Activated naive CD8-positive, alpha-beta T cell treated with anti-CD3 and anti-CD28 coated beads, Interleukin-2, amount 50 U/mL, for 24 hours (primary cell): Measurements from ENCODE around the gene DCTD.
A peak's percentile ranks its signal among the peaks of the same experiment; 100 is the strongest.

Experiments used
- ATAC-seq: fragments of 150-1000 bp; cut with Tn5 transposase; one replicate; pipeline ENCODE4 v1.10.0; 2021
- DNase-seq: peaks from one replicate; pipeline ENCODE4 v3.0.0; 2021
- H3K27ac Mint-ChIP-seq: one replicate; pipeline ENCODE4 v1.8.0; 2021; ENCODE audit warnings: mild to moderate bottlenecking, mixed read lengths
- H3K27me3 Mint-ChIP-seq: one replicate; pipeline ENCODE4 v1.8.0; 2021; ENCODE audit warnings: mixed read lengths
- H3K36me3 Mint-ChIP-seq: one replicate; pipeline ENCODE4 v1.8.0; 2021; ENCODE audit warnings: low read depth, mixed read lengths
- H3K4me1 Mint-ChIP-seq: one replicate; pipeline ENCODE4 v1.8.0; 2021; ENCODE audit warnings: mixed read lengths
- H3K4me3 Mint-ChIP-seq: one replicate; pipeline ENCODE4 v1.8.0; 2021; ENCODE audit warnings: mild to moderate bottlenecking, moderate library complexity, mixed read lengths
- H3K9me3 Mint-ChIP-seq: one replicate; pipeline ENCODE4 v1.8.0; 2021; ENCODE audit warnings: mixed read lengths

Gene DCTD

GRCh38 chr4:182917182-182918043 lies at the start of gene DCTD:
Gene DCTD, minus strand, starts transcription at chr4:182917386. Its CDS starts 1,818 bp downstream, at chr4:182915568.
- no peaks in the 10 kb centered on the region for H3K9me3 Mint-ChIP-seq

GRCh38 chr4:182960746-182961145 lies 43.6 kb upstream of the DCTD start:
- H3K4me3 Mint-ChIP-seq, result no peak overlapping the region
- no peaks in the 10 kb centered on the region for H3K36me3 Mint-ChIP-seq
- peaks cover 14% of the 10 kb centered on the region for H3K27me3 Mint-ChIP-seq
- ATAC-seq, result no peak
- peaks cover 8% of the 10 kb centered on the region for H3K9me3 Mint-ChIP-seq
- no peak for DNase-seq
- no peak overlapping the region for H3K27ac Mint-ChIP-seq
- H3K4me1 Mint-ChIP-seq, result no peaks in the 10 kb centered on the region

More at GRCh38 chr4:182917182-182918043, at the start of gene DCTD:
- Mint-ChIP-seq H3K4me1 (peaks cover 60% of the 10 kb centered on the region), H3K36me3 (peaks cover 32% of the 10 kb centered on the region), H3K4me3 (peak within 1 kb of the TSS; percentile 85), H3K27ac (peak within 1 kb of the TSS; percentile 95), H3K27me3 (no peaks in the 10 kb centered on the region)
- DNase-seq (peak; percentile 82), ATAC-seq (peak; percentile 76)

- Mint-ChIP-seq H3K27ac (no peak overlapping the region), H3K9me3 (peaks cover 8% of the 10 kb centered on the region), H3K4me3 (no peak overlapping the region), H3K4me1 (no peaks in the 10 kb centered on the region), H3K36me3 (no peaks in the 10 kb centered on the region), H3K27me3 (peaks cover 10% of the 10 kb centered on the region)
- DNase-seq (no peak), ATAC-seq (no peak)
These were observed 43.0 kb upstream of the DCTD start for GRCh38 chr4:182960228-182960627.

- Mint-ChIP-seq H3K9me3 (peaks cover 8% of the 10 kb centered on the region), H3K27ac (no peak overlapping the region), H3K4me3 (no peak overlapping the region), H3K4me1 (no peaks in the 10 kb centered on the region), H3K27me3 (peaks cover 2% of the 10 kb centered on the region), H3K36me3 (no peaks in the 10 kb centered on the region)
- DNase-seq, result no peak
- no peak for ATAC-seq
These were observed 38.2 kb upstream of the DCTD start for GRCh38 chr4:182955411-182955810.

- Mint-ChIP-seq H3K36me3 (no peaks in the 10 kb centered on the region), H3K4me3 (no peak overlapping the region), H3K9me3 (no peaks in the 10 kb centered on the region), H3K27me3 (peaks cover 23% of the 10 kb centered on the region), H3K4me1 (no peaks in the 10 kb centered on the region), H3K27ac (no peak overlapping the region)
- ATAC-seq (no peak), DNase-seq (no peak)
These were observed 27.5 kb upstream of the DCTD start for GRCh38 chr4:182944484-182945213.

- Mint-ChIP-seq H3K9me3 (no peaks in the 10 kb centered on the region), H3K4me1 (no peaks in the 10 kb centered on the region), H3K27me3 (peaks cover 25% of the 10 kb centered on the region), H3K36me3 (no peaks in the 10 kb centered on the region), H3K4me3 (no peak overlapping the region), H3K27ac (no peak overlapping the region)
- no peak for ATAC-seq
- no peak for DNase-seq
These were observed 22.5 kb upstream of the DCTD start for GRCh38 chr4:182939680-182940079.

- H3K36me3 Mint-ChIP-seq, result no peaks in the 10 kb centered on the region
- peaks cover 26% of the 10 kb centered on the region for H3K27me3 Mint-ChIP-seq
- DNase-seq, result peak; percentile 75
- ATAC-seq, result peak; percentile 82
- no peak overlapping the region for H3K27ac Mint-ChIP-seq
- H3K9me3 Mint-ChIP-seq, result no peaks in the 10 kb centered on the region
- no peak overlapping the region for H3K4me3 Mint-ChIP-seq
- no peaks in the 10 kb centered on the region for H3K4me1 Mint-ChIP-seq
These were observed 21.0 kb upstream of the DCTD start for GRCh38 chr4:182938205-182938645.

- Mint-ChIP-seq H3K27me3 (peaks cover 27% of the 10 kb centered on the region), H3K4me3 (no peak overlapping the region), H3K9me3 (no peaks in the 10 kb centered on the region), H3K27ac (no peak overlapping the region), H3K4me1 (no peaks in the 10 kb centered on the region), H3K36me3 (no peaks in the 10 kb centered on the region)
- ATAC-seq (no peak), DNase-seq (no peak)
These were observed 20.4 kb upstream of the DCTD start for GRCh38 chr4:182937268-182938204.

GRCh38 chr4:182932651-182933050 lies 15.5 kb upstream of the DCTD start:
- Mint-ChIP-seq H3K27me3 (peaks cover 19% of the 10 kb centered on the region), H3K27ac (no peak overlapping the region), H3K4me1 (no peaks in the 10 kb centered on the region), H3K36me3 (no peaks in the 10 kb centered on the region), H3K4me3 (no peak overlapping the region), H3K9me3 (no peaks in the 10 kb centered on the region)
- DNase-seq (no peak), ATAC-seq (no peak)

- Mint-ChIP-seq H3K27me3 (peaks cover 19% of the 10 kb centered on the region), H3K9me3 (no peaks in the 10 kb centered on the region), H3K4me1 (no peaks in the 10 kb centered on the region), H3K36me3 (no peaks in the 10 kb centered on the region), H3K27ac (no peak overlapping the region), H3K4me3 (no peak overlapping the region)
- ATAC-seq (no peak), DNase-seq (no peak)
These were observed 14.6 kb upstream of the DCTD start for GRCh38 chr4:182931691-182932345.

GRCh38 chr4:182930889-182931288 lies 13.7 kb upstream of the DCTD start:
- Mint-ChIP-seq H3K4me3 (no peak overlapping the region), H3K36me3 (no peaks in the 10 kb centered on the region), H3K4me1 (no peaks in the 10 kb centered on the region), H3K9me3 (no peaks in the 10 kb centered on the region), H3K27ac (no peak overlapping the region), H3K27me3 (peaks cover 18% of the 10 kb centered on the region)
- ATAC-seq (no peak), DNase-seq (no peak)

GRCh38 chr4:182929296-182929695 lies 12.1 kb upstream of the DCTD start:
- no peak for DNase-seq
- Mint-ChIP-seq H3K27ac (no peak overlapping the region), H3K27me3 (peaks cover 19% of the 10 kb centered on the region), H3K36me3 (no peaks in the 10 kb centered on the region), H3K4me1 (no peaks in the 10 kb centered on the region), H3K4me3 (no peak overlapping the region), H3K9me3 (no peaks in the 10 kb centered on the region)
- no peak for ATAC-seq

GRCh38 chr4:182928061-182928460 lies 10.9 kb upstream of the DCTD start:
- Mint-ChIP-seq H3K36me3 (no peaks in the 10 kb centered on the region), H3K4me3 (no peak overlapping the region), H3K27ac (no peak overlapping the region), H3K4me1 (no peaks in the 10 kb centered on the region), H3K27me3 (peaks cover 12% of the 10 kb centered on the region), H3K9me3 (no peaks in the 10 kb centered on the region)
- ATAC-seq (no peak), DNase-seq (no peak)

- no peak overlapping the region for H3K4me3 Mint-ChIP-seq
- peaks cover 9% of the 10 kb centered on the region for H3K27me3 Mint-ChIP-seq
- H3K9me3 Mint-ChIP-seq, result no peaks in the 10 kb centered on the region
- DNase-seq (no peak), ATAC-seq (no peak)
- H3K4me1 Mint-ChIP-seq, result no peaks in the 10 kb centered on the region
- H3K36me3 Mint-ChIP-seq, result no peaks in the 10 kb centered on the region
- H3K27ac Mint-ChIP-seq, result no peak overlapping the region
These were observed 10.3 kb upstream of the DCTD start for GRCh38 chr4:182927505-182927904.
